Measurements from ENCODE around the gene TTC7B.

Gene TTC7B

DNA sequence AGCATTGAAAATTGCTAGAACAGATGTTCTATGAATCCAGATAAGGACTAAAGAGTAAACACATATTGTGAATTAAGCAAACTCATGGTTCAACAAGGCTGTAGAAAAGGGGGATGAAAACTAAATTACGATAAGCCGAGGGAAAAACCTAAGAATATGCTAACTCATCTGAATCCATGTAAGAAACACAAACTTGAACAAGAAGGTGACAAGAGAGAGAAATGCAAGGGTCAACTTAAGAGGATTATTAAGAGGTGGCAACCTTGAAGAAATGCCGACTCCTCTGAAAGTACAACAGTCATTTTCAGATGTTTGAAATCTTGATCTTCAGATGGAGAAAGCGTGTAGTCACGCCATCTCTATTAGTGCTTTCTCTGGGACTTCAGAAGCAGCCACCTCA lies 128.6 kb downstream of the TTC7B start:
- no peak for DNase-seq (ENCODE audit: low read depth, low spot score)
- TF ChIP-seq, protein P1, sequence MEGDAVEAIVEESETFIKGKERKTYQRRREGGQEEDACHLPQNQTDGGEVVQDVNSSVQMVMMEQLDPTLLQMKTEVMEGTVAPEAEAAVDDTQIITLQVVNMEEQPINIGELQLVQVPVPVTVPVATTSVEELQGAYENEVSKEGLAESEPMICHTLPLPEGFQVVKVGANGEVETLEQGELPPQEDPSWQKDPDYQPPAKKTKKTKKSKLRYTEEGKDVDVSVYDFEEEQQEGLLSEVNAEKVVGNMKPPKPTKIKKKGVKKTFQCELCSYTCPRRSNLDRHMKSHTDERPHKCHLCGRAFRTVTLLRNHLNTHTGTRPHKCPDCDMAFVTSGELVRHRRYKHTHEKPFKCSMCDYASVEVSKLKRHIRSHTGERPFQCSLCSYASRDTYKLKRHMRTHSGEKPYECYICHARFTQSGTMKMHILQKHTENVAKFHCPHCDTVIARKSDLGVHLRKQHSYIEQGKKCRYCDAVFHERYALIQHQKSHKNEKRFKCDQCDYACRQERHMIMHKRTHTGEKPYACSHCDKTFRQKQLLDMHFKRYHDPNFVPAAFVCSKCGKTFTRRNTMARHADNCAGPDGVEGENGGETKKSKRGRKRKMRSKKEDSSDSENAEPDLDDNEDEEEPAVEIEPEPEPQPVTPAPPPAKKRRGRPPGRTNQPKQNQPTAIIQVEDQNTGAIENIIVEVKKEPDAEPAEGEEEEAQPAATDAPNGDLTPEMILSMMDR (IDR thresholded peaks at IDR 0.05; ENCODE audit: insufficient read depth, low read length, missing control alignments): no peak
- CTCF ChIA-PET: interaction anchor here (0.7 to 2.5 kb wide), 2 partner anchors 8 to 10 kb away, joined by 3 to 22 read pairs; no protein-coding TSS in a partner anchor
- H3K4me3 ChIP-seq (ENCODE audit: low read depth, low read length): no peak overlapping the region
- POLR2A ChIA-PET: no interaction called here

DNA sequence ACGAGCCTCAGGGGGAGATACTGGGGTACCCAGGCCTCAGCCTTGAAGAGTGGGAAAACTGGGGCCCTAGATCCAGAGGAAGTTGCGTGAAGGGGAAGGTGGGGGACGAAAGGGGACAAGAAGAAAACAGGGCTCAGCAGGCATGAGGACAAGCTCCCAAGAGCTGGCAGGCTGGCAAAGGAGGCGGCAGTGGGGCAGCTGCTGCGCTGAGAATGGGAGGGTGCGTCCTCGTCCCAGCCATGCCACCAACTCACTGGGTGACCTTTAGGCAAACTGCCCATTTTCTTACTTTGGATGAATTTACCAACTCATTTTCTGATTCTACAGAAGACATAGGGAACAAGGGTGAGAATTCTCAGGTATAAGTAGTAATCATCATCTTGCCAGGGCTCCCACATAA lies 133.6 kb downstream of the TTC7B start:
- TF ChIP-seq, protein P1 (IDR thresholded peaks at IDR 0.05; ENCODE audit: insufficient read depth, low read length, missing control alignments): no peak
- ChIA-PET CTCF (interaction anchor here (1.0 to 3.1 kb wide), 2 partner anchors 15 to 17 kb away, joined by 3 to 17 read pairs; no protein-coding TSS in a partner anchor), POLR2A (interaction anchor here (1.2 kb wide), 1 partner anchor 300 kb away, joined by 3 read pairs; no protein-coding TSS in a partner anchor)
- H3K4me3 ChIP-seq (ENCODE audit: low read depth, low read length): no peak overlapping the region
- no peak for DNase-seq (ENCODE audit: low read depth, low spot score)

DNA sequence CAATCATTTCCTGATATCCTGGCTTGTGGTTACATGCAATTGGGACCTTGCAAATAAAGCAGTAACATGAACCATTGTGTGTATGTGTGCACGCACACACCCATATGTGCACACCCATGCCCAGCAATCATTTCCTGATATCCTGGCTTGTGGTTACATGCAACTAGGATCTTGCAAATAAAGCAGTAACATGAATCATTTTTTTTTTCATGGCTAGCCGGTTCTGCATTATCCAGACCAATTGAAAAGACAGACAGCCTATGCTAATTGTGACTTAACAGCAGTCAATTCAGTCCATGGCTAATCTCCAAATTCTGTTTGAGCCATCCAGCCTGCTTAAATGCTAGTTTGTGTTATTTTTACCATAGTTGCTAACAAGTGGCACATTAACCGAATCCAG lies 134.3 kb downstream of the TTC7B start:
- ChIA-PET CTCF (interaction anchor here (1.0 kb wide), 1 partner anchor 17 kb away, joined by 3 read pairs; no protein-coding TSS in a partner anchor), POLR2A (interaction anchor here (1.2 kb wide), 1 partner anchor 300 kb away, joined by 3 read pairs; no protein-coding TSS in a partner anchor)
- DNase-seq (ENCODE audit: low read depth, low spot score): no peak
- H3K4me3 ChIP-seq (ENCODE audit: low read depth, low read length): no peak overlapping the region
- TF ChIP-seq, protein P1 (IDR thresholded peaks at IDR 0.05; ENCODE audit: insufficient read depth, low read length, missing control alignments): no peak

DNA sequence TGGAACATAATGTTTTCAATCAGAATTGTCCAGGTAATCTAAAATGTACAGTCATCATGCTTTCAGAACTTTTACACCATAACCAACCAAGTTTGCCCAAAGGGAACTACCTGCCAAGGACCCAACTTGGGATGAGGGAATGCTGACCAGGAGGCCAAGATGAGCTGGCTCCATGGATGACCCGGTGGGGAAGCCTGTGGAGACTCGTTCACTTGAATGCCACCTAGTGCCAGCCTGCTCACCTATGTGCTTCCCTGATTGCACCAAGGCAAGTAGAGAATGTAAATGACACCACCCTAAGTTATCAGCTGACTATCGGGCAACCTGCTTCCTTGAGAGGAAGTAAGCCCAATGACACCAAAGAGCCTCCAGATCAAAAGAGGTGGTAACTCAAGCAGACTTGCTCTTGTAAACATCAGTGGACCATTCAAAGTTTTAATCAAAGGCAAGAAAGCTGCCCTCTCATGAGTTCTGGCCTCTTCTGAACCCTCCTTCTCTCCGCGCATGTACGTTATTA lies 137.3 kb downstream of the TTC7B start:
- no peak for DNase-seq (ENCODE audit: low read depth, low spot score)
- TF ChIP-seq, protein P1 (IDR thresholded peaks at IDR 0.05; ENCODE audit: insufficient read depth, low read length, missing control alignments): no peak
- no peak overlapping the region for H3K4me3 ChIP-seq (ENCODE audit: low read depth, low read length)
- CTCF ChIA-PET: interaction anchor here (1.0 to 1.3 kb wide), 2 partner anchors 18 to 279 kb away, joined by 3 to 5 read pairs; no protein-coding TSS in a partner anchor
- POLR2A ChIA-PET: no interaction called here

DNA sequence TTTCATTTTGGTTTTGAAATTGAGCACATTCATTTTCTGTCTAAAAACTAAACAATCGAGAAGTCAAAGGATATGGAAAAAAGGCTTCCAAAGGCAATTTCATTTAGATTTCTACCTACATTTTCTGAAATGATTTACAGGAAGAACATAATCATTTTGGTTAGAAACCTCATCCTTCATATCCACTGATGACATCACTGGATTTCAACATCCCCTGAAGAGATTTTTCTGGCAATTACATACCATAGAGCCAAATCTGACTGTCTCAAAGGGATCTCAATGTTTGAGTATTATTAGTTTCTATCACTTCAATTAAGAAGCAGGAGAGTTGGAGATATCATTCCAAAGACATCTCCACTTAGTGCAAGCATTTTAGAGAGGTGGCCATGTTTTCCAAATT lies 137.8 kb downstream of the TTC7B start:
- TF ChIP-seq, protein P1 (IDR thresholded peaks at IDR 0.05; ENCODE audit: insufficient read depth, low read length, missing control alignments): no peak
- ChIA-PET CTCF (interaction anchor here (1.3 kb wide), 1 partner anchor 19 kb away, joined by 5 read pairs; no protein-coding TSS in a partner anchor), POLR2A (no interaction called here)
- no peak for DNase-seq (ENCODE audit: low read depth, low spot score)
- no peak overlapping the region for H3K4me3 ChIP-seq (ENCODE audit: low read depth, low read length)

DNA sequence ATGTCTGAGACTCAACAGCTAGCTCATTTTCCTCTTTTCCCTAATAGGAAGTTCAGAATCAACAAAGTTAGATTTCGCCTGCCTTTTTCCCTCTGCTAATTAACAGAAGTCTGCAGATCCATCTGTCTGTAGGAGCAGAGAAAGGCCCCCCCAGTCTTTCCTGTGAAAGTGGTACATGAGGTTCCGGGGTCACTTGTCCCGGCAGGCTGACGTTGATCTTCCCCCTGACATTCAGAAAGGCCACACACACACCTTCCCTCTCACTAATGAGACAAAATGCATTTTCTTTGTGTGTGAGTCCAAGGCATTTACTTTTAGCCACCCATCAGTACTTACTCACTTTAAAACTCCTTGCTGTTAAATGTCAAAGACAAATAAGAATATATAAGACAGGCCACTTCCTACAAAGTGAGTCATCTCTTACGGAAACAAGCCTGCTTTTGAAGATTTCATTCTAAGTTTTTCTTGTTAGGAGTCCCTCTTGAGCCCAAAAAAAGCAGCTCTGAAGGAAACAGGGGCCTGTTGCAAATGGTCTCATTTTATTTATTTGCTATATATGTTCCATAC lies 138.7 kb downstream of the TTC7B start:
- DNase-seq (ENCODE audit: low read depth, low spot score): peak; percentile 19
- POLR2A ChIA-PET: no interaction called here
- CTCF ChIA-PET: no interaction called here
- TF ChIP-seq, protein P1 (IDR thresholded peaks at IDR 0.05; ENCODE audit: insufficient read depth, low read length, missing control alignments): no peak
- H3K4me3 ChIP-seq (ENCODE audit: low read depth, low read length): no peak overlapping the region
